ENCODE data around the gene GOLIM4. TPM values are rescaled to one million over a fixed set of nuclear protein-coding genes. Genes with fewer than 3 reads are reported as not detected.

GOLIM4 gene
- polyA plus RNA-seq, 1 donor from 2014 or later, result 3.2 TPM

DNA sequence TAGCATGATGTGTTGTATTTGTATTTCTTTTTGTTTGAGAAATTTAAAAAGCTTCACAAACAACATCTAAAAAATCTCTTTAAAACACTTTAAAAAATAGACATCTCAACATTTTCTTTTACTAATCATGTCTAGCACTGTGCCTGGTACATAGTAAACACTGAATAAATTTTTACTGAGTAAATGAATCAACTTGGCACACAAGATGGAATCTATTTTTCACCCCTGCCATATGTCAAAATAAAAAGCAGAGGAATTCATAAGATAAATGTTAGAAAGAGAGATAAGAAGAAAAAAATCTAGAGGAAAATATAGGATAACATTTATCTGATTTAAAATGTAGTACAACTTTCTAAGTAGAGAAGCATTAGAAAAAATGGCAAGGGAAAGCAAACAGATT is 8.6 kb upstream of the GOLIM4 start:
- H3K4me2 ChIP-seq (ENCODE audit: low read length), result no peak overlapping the region
- H3K9me3 ChIP-seq (ENCODE audit: low read length), result no peaks in the 10 kb centered on the region
- no peaks in the 10 kb centered on the region for H4K20me1 ChIP-seq (ENCODE audit: insufficient read depth)
- no peak overlapping the region for H2AFZ ChIP-seq (ENCODE audit: low read depth, low read length)
- no peaks in the 10 kb centered on the region for H3K36me3 ChIP-seq (ENCODE audit: insufficient read depth, low read length)
- H3K27me3 ChIP-seq (ENCODE audit: insufficient read depth, low read depth, low read length), result no peaks in the 10 kb centered on the region
- no peak overlapping the region for H3K9ac ChIP-seq (ENCODE audit: low read length)
- no peaks in the 10 kb centered on the region for H3K9me2 ChIP-seq (ENCODE audit: insufficient read depth, low read length)
- H3K79me2 ChIP-seq (replicated peaks; ENCODE audit: insufficient read depth, low read length), result no peaks in the 10 kb centered on the region
- no peak overlapping the region for H3K27ac ChIP-seq (ENCODE audit: low read length)
- TF ChIP-seq EP300 (conservative IDR thresholded peaks at IDR 0.05; ENCODE audit: poor library complexity, severe bottlenecking), result no peak
- TF ChIP-seq EZH2 (IDR thresholded peaks at IDR 0.05; ENCODE audit: borderline replicate concordance, insufficient read depth, low read length, poor library complexity, severe bottlenecking), result no peak
- no peak for TF ChIP-seq POLR2AphosphoS5 (IDR thresholded peaks at IDR 0.05)
- no peak for TF ChIP-seq SMC3 (conservative IDR thresholded peaks at IDR 0.05; ENCODE audit: poor library complexity)
- TF ChIP-seq MXI1 (conservative IDR thresholded peaks at IDR 0.05; ENCODE audit: poor library complexity, severe bottlenecking), result no peak
- TF ChIP-seq RAD21 (conservative IDR thresholded peaks at IDR 0.05), result no peak
- TF ChIP-seq CTCF (IDR thresholded peaks at IDR 0.05; ENCODE audit: poor library complexity, severe bottlenecking), result no peak
- TF ChIP-seq TAF1 (IDR thresholded peaks at IDR 0.05; ENCODE audit: low read depth), result no peak
- TF ChIP-seq, protein P1, sequence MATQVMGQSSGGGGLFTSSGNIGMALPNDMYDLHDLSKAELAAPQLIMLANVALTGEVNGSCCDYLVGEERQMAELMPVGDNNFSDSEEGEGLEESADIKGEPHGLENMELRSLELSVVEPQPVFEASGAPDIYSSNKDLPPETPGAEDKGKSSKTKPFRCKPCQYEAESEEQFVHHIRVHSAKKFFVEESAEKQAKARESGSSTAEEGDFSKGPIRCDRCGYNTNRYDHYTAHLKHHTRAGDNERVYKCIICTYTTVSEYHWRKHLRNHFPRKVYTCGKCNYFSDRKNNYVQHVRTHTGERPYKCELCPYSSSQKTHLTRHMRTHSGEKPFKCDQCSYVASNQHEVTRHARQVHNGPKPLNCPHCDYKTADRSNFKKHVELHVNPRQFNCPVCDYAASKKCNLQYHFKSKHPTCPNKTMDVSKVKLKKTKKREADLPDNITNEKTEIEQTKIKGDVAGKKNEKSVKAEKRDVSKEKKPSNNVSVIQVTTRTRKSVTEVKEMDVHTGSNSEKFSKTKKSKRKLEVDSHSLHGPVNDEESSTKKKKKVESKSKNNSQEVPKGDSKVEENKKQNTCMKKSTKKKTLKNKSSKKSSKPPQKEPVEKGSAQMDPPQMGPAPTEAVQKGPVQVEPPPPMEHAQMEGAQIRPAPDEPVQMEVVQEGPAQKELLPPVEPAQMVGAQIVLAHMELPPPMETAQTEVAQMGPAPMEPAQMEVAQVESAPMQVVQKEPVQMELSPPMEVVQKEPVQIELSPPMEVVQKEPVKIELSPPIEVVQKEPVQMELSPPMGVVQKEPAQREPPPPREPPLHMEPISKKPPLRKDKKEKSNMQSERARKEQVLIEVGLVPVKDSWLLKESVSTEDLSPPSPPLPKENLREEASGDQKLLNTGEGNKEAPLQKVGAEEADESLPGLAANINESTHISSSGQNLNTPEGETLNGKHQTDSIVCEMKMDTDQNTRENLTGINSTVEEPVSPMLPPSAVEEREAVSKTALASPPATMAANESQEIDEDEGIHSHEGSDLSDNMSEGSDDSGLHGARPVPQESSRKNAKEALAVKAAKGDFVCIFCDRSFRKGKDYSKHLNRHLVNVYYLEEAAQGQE (IDR thresholded peaks at IDR 0.05; ENCODE audit: borderline replicate concordance), result no peak
- no peaks in the 10 kb centered on the region for H3F3A ChIP-seq (ENCODE audit: insufficient read depth, low read length, poor library complexity, severe bottlenecking)
- H3K4me3 ChIP-seq (ENCODE audit: low read length), result no peak overlapping the region

DNA sequence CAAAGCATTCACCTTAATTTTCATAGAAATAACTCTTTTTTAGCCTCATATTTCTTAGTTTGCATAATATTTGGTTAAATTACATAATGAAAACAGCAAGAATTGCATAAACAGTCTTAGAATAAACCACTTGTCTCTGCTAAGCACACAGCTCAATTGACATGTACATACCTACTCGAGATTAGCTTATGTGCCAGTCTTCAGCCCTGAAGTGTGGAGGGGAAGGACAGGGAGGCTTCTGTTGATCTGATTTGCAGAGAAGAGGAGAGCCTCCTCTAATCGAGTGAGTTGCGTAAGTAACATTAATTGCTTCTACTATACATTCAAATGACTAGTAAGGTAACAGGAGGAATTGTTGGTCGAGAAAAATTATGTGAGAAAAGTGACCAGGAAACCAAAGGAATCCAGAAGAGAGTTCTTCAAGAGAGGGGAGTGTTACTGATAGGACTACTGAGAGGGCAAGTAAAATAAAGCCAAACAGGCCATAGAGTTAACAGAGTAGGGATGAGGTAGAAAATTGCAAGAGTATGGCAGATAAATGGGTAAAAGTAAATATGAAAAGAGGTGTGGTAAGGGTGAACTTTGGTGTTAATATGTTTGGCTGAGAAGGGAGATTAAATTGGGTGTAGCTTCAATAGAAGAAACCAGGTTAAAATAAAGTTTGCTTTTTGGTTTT is 7.1 kb upstream of the GOLIM4 start:
- no peaks in the 10 kb centered on the region for H3K9me3 ChIP-seq (ENCODE audit: low read length)
- no peaks in the 10 kb centered on the region for H3K9me2 ChIP-seq (ENCODE audit: insufficient read depth, low read length)
- H3K27me3 ChIP-seq (ENCODE audit: insufficient read depth, low read depth, low read length), result no peaks in the 10 kb centered on the region
- no peaks in the 10 kb centered on the region for H3F3A ChIP-seq (ENCODE audit: insufficient read depth, low read length, poor library complexity, severe bottlenecking)
- no peaks in the 10 kb centered on the region for H3K79me2 ChIP-seq (replicated peaks; ENCODE audit: insufficient read depth, low read length)
- no peak overlapping the region for H2AFZ ChIP-seq (ENCODE audit: low read depth, low read length)
- H3K27ac ChIP-seq (ENCODE audit: low read length), result no peak overlapping the region
- H3K9ac ChIP-seq (ENCODE audit: low read length), result no peak overlapping the region
- H4K20me1 ChIP-seq (ENCODE audit: insufficient read depth), result no peaks in the 10 kb centered on the region
- H3K4me2 ChIP-seq (ENCODE audit: low read length), result no peak overlapping the region
- TF ChIP-seq EP300 (conservative IDR thresholded peaks at IDR 0.05; ENCODE audit: poor library complexity, severe bottlenecking) (no peak), EZH2 (IDR thresholded peaks at IDR 0.05; ENCODE audit: borderline replicate concordance, insufficient read depth, low read length, poor library complexity, severe bottlenecking) (no peak), SMC3 (conservative IDR thresholded peaks at IDR 0.05; ENCODE audit: poor library complexity) (no peak), CTCF (IDR thresholded peaks at IDR 0.05; ENCODE audit: poor library complexity, severe bottlenecking) (no peak), TAF1 (IDR thresholded peaks at IDR 0.05; ENCODE audit: low read depth) (no peak), RAD21 (conservative IDR thresholded peaks at IDR 0.05) (no peak), POLR2AphosphoS5 (IDR thresholded peaks at IDR 0.05) (no peak), MXI1 (conservative IDR thresholded peaks at IDR 0.05; ENCODE audit: poor library complexity, severe bottlenecking) (no peak)
- TF ChIP-seq, protein P1 (IDR thresholded peaks at IDR 0.05; ENCODE audit: borderline replicate concordance), result no peak
- no peak overlapping the region for H3K4me3 ChIP-seq (ENCODE audit: low read length)
- H3K36me3 ChIP-seq (ENCODE audit: insufficient read depth, low read length), result no peaks in the 10 kb centered on the region

All from neural cell (in vitro differentiated cells).